DOHH2 (cell line): ENCODE data around the gene GLI2.

Experiments
- H3F3A ChIP-seq: fragments of 200-600 bp; sonication (generic), shearing (Covaris generic); 2 replicates; pipeline ENCODE4 v1.6.0; 2016; ENCODE audit warnings: antibody characterized with exemption, mild to moderate bottlenecking; ENCODE audit not compliant: control insufficient read depth, insufficient read depth
- H3K27ac ChIP-seq: fragments of 200-600 bp; sonication (generic); 2 replicates; pipeline ENCODE4 v1.5.1; 2014; ENCODE audit warnings: low read depth, mild to moderate bottlenecking, low read length, moderate library complexity
- H3K27me3 ChIP-seq: fragments of 200-600 bp; sonication (generic); 2 replicates; pipeline ENCODE4 v1.6.1; 2014; ENCODE audit warnings: mild to moderate bottlenecking, low read length, mixed read lengths; ENCODE audit not compliant: control insufficient read depth
- H3K36me3 ChIP-seq: fragments of 200-600 bp; sonication (generic); 2 replicates; pipeline ENCODE4 v1.6.1; 2014; ENCODE audit warnings: mild to moderate bottlenecking, low read length, moderate library complexity, mixed read lengths; ENCODE audit not compliant: control insufficient read depth
- H3K4me1 ChIP-seq: fragments of 200-600 bp; sonication (generic); 2 replicates; pipeline ENCODE4 v1.6.1; 2014; ENCODE audit warnings: mild to moderate bottlenecking, low read length, mixed read lengths; ENCODE audit not compliant: control insufficient read depth
- H3K4me2 ChIP-seq: fragments of 200-600 bp; sonication (generic); 2 replicates; pipeline ENCODE4 v1.6.0; 2014; ENCODE audit warnings: mild to moderate bottlenecking, low read length, moderate library complexity
- H3K4me3 ChIP-seq: fragments of 200-600 bp; sonication (generic); 2 replicates; pipeline ENCODE4 v1.5.1; 2014; ENCODE audit warnings: mild to moderate bottlenecking, low read length, mixed read lengths
- H3K79me2 ChIP-seq: fragments of 200-600 bp; sonication (generic); 2 replicates; pipeline ENCODE4 v1.6.1; 2014; ENCODE audit warnings: mild to moderate bottlenecking, low read length, mixed read lengths; ENCODE audit not compliant: control insufficient read depth
- H3K9me2 ChIP-seq: fragments of 200-600 bp; sonication (generic); replicated peaks from 2 replicates; pipeline ENCODE4 v1.6.1; 2014; ENCODE audit warnings: mild to moderate bottlenecking, low read length, mixed read lengths; ENCODE audit not compliant: control insufficient read depth
- H3K9me3 ChIP-seq: fragments of 200-600 bp; sonication (generic); 2 replicates; pipeline ENCODE4 v1.6.1; 2014; ENCODE audit warnings: antibody characterized with exemption, low read length, mixed read lengths; ENCODE audit not compliant: control insufficient read depth, insufficient read depth
- H4K20me1 ChIP-seq: fragments of 200-600 bp; sonication (generic); 2 replicates; pipeline ENCODE4 v1.6.0; 2014; ENCODE audit warnings: low read depth, mild to moderate bottlenecking, antibody characterized with exemption, low read length, moderate library complexity; ENCODE audit not compliant: control insufficient read depth, insufficient read depth
- CTCF ChIP-seq: fragments of 200-600 bp; sonication (generic); IDR thresholded peaks from one replicate; pipeline ENCODE4 v1.5.1; 2014; ENCODE audit warnings: antibody characterized with exemption, mild to moderate bottlenecking, low read depth, low read length; ENCODE audit not compliant: poor library complexity, severe bottlenecking
- EZH2phosphoT487 ChIP-seq: fragments of 200-600 bp; sonication (generic); IDR thresholded peaks from 2 replicates; pipeline ENCODE4 v1.6.1; 2017; ENCODE audit warnings: borderline replicate concordance, mild to moderate bottlenecking, antibody characterized with exemption, low read length, moderate library complexity, mixed read lengths

GLI2 gene

GRCh38 chr2:120762341-120763061 lies 26.8 kb downstream of the GLI2 start:
- no peaks in the 10 kb centered on the region for H3K9me2 ChIP-seq
- no peak overlapping the region for H3K4me3 ChIP-seq
- H3K36me3 ChIP-seq = no peaks in the 10 kb centered on the region
- H3F3A ChIP-seq = no peaks in the 10 kb centered on the region
- no peaks in the 10 kb centered on the region for H4K20me1 ChIP-seq
- no peaks in the 10 kb centered on the region for H3K4me1 ChIP-seq
- no peaks in the 10 kb centered on the region for H3K27me3 ChIP-seq
- no peak overlapping the region for H3K4me2 ChIP-seq
- no peak overlapping the region for H3K27ac ChIP-seq
- no peak for TF ChIP-seq EZH2phosphoT487
- TF ChIP-seq CTCF = no peak
- no peaks in the 10 kb centered on the region for H3K9me3 ChIP-seq
- H3K79me2 ChIP-seq = no peaks in the 10 kb centered on the region

GRCh38 chr2:120763508-120763907 lies 27.8 kb downstream of the GLI2 start:
- Histone ChIP-seq H3K36me3 (no peaks in the 10 kb centered on the region), H3K27me3 (no peaks in the 10 kb centered on the region)

GRCh38 chr2:120763931-120764330 lies 28.3 kb downstream of the GLI2 start:
- no peak overlapping the region for H3K4me2 ChIP-seq
- no peaks in the 10 kb centered on the region for H3F3A ChIP-seq
- TF ChIP-seq CTCF = no peak
- no peak for TF ChIP-seq EZH2phosphoT487
- H4K20me1 ChIP-seq = no peaks in the 10 kb centered on the region
- no peaks in the 10 kb centered on the region for H3K4me1 ChIP-seq
- H3K9me3 ChIP-seq = no peaks in the 10 kb centered on the region
- H3K4me3 ChIP-seq = no peak overlapping the region
- H3K27me3 ChIP-seq = no peaks in the 10 kb centered on the region
- H3K27ac ChIP-seq = no peak overlapping the region
- H3K79me2 ChIP-seq = no peaks in the 10 kb centered on the region
- H3K9me2 ChIP-seq = no peaks in the 10 kb centered on the region
- no peaks in the 10 kb centered on the region for H3K36me3 ChIP-seq

More at GRCh38 chr2:120763508-120763907, 27.8 kb downstream of the GLI2 start:
- no peaks in the 10 kb centered on the region for H3K9me3 ChIP-seq
- H3K4me3 ChIP-seq = no peak overlapping the region
- no peaks in the 10 kb centered on the region for H3K79me2 ChIP-seq
- no peak for TF ChIP-seq CTCF
- no peak for TF ChIP-seq EZH2phosphoT487
- no peak overlapping the region for H3K27ac ChIP-seq
- no peaks in the 10 kb centered on the region for H3K9me2 ChIP-seq
- no peaks in the 10 kb centered on the region for H3F3A ChIP-seq
- H3K4me2 ChIP-seq = no peak overlapping the region
- no peaks in the 10 kb centered on the region for H3K4me1 ChIP-seq
- H4K20me1 ChIP-seq = no peaks in the 10 kb centered on the region
